ENCODE results near the gene ZNF777. TPM values are rescaled to one million over a fixed set of nuclear protein-coding genes. Genes with fewer than 3 reads are reported as not detected.

Gene ZNF777
- total and polyA plus RNA-seq, 9 of the 15 experiments (the other 6 are each of a cell fraction or from before 2014, with no cell fraction given): 0.11 to 32.6 (median 9.0) TPM

GRCh38 chr7:149497467-149498261 lies 36.8 kb upstream of the ZNF777 start, which contains the start of gene ZNF746 (continued):
- TF ChIP-seq GTF3C2 (IDR thresholded peaks at IDR 0.05; ENCODE audit: borderline replicate concordance, extremely low read depth, insufficient read length): peak; percentile 82
- TF ChIP-seq TAF9B (IDR thresholded peaks at IDR 0.05; ENCODE audit: partially characterized antibody): no peak
- TF ChIP-seq ZBTB34 (CRISPR knock-in tag; IDR thresholded peaks at IDR 0.05): no peak
- TF ChIP-seq ATF1 (CRISPR knock-in tag; IDR thresholded peaks at IDR 0.05): 0 out of 2 replicates have a peak, but pooled peaks have one; percentile 2
- TF ChIP-seq ATF1 (tag; IDR thresholded peaks at IDR 0.05): peak; percentile 37; the same call in 1 of the 2 replicates
- TF ChIP-seq SRSF3 (IDR thresholded peaks at IDR 0.05; ENCODE audit: insufficient read depth, low read length): no peak
- TF ChIP-seq BRF1 (IDR thresholded peaks at IDR 0.05; ENCODE audit: borderline replicate concordance, extremely low read depth, insufficient read length): no peak
- no peak for TF ChIP-seq ZFP30 (CRISPR knock-in tag; IDR thresholded peaks at IDR 0.05; ENCODE audit: borderline replicate concordance)
- TF ChIP-seq PHB2 (IDR thresholded peaks at IDR 0.05; ENCODE audit: low read depth): no peak
- TF ChIP-seq UBTF (IDR thresholded peaks at IDR 0.05; ENCODE audit: borderline replicate concordance in 1 of 2, low read depth in 2 of 2, low read length in 2 of 2): peak; percentile 69 to 97; a peak in 3 of 4 replicates
- TF ChIP-seq RFX1 (IDR thresholded peaks at IDR 0.05): no peak
- no peak for TF ChIP-seq FOXO4 (CRISPR knock-in tag; IDR thresholded peaks at IDR 0.05)
- no peak for TF ChIP-seq TRIM28 (IDR thresholded peaks at IDR 0.05)
- TF ChIP-seq TCF3 (CRISPR knock-in tag; IDR thresholded peaks at IDR 0.05): peak; percentile 23; the same call in 1 of the 2 replicates
- peak; percentile 53; the same call in 1 of the 2 replicates for TF ChIP-seq ZKSCAN1 (IDR thresholded peaks at IDR 0.05; ENCODE audit: low read depth, low read length)
- no peak for TF ChIP-seq TOE1 (IDR thresholded peaks at IDR 0.05; ENCODE audit: borderline replicate concordance)
- no peak for TF ChIP-seq TOE1 (CRISPR knock-in tag; IDR thresholded peaks at IDR 0.05; ENCODE audit: borderline replicate concordance, low read depth)
- peak in 2 of 3 experiments; percentile 69 to 79 for TF ChIP-seq YY1 (IDR thresholded peaks at IDR 0.05; ENCODE audit: borderline replicate concordance in 1 of 3, control insufficient read depth in 1 of 3, extremely low read depth in 1 of 3, insufficient read depth in 3 of 3, insufficient read length in 1 of 3, insufficient replicate concordance in 2 of 3, low read depth in 1 of 3, low read length in 2 of 3)

Measured in K562 (cell line).